ENCODE results near the gene CHD2. TPM values are rescaled to one million over a fixed set of nuclear protein-coding genes. Genes with fewer than 3 reads are reported as not detected.

Gene CHD2
- total and polyA plus RNA-seq, 3 experiments from 2014 or later: 80.3 to 109 (median 99.0) TPM

DNA sequence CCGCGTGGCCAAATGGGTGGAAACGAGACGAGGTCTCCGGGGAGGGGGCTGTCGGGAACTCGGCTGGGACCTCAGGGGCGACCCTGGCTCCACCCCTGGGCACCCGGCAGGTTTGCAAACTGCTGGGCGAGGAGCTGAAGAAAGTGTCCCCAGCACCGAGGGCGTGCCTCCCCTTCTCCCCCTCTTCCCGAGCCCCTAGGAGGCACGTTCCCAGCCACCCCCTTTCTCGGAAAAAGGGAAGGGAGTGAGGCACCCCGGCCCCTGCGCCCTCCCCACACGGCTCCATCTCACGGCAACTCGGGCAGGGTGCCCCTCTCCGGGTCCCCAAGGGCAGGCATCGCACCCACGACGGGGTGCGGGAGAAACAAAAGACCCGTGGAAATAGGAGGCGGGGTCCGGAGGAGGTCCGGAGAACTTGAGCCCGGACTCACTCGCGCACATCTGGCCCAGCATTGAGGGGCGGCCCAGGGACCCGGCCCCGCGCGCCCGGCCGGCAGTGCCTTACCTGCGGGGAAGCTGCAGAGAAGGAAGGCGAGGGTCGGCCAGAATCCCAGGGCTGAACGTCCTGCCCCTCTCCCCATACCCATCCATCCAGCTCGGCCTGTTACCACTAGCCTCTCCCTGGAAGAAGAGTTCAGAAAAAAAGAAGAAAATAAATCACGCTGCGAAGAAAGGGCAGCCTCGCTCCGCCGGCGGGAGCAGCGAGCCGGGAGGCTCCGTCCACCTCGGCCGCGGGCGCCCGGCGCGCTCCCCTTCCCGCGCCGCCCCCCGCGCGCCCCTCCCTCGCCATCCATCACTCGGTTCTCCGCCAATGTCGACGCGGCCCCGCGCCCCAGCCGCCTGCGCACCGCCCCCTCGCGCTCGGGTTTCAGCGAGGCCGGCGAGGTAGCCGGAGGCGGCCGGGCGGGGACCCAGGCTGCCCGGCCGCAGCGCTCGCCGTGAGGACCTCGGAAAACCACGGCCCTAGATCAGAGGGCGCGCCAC lies 172.6 kb downstream of the CHD2 start:
- H3K36me3 ChIP-seq (ENCODE audit: insufficient read depth, low read length): no peaks in the 10 kb centered on the region
- Mint-ChIP-seq H3K4me1 (peaks cover 15 to 24% (median 23%) of the 10 kb centered on the region in 3 donors), H3K36me3 (no peaks in the 10 kb centered on the region), H3K27me3 (peaks cover 38 to 68% of the 10 kb centered on the region in 2 donors), H3K9me3 (no peaks in the 10 kb centered on the region), H3K27ac (peak overlapping the region in 3 of 8 donors; percentile 9 to 91 (median 48)), H3K4me3 (peak overlapping the region; percentile 53 to 87 (median 76))
- CTCF ChIA-PET: interaction anchor here (1.5 to 2.2 kb wide), 3 partner anchors 15 to 42 kb away, joined by 3 to 7 read pairs (median 5); partner anchors contain the start of gene RGMA
- POLR2A ChIA-PET: no interaction called here
- no peak for DNase-seq
- peaks cover 8% of the 10 kb centered on the region for H3K4me1 ChIP-seq (ENCODE audit: insufficient read depth, low read length)
- H3K27ac ChIP-seq (ENCODE audit: low read depth, low read length): no peak overlapping the region
- H3K9me3 ChIP-seq (ENCODE audit: low read length): no peaks in the 10 kb centered on the region
- peaks cover 19% of the 10 kb centered on the region for H3K27me3 ChIP-seq (ENCODE audit: insufficient read depth, low read length, poor library complexity, severe bottlenecking)
- no peak overlapping the region for H3K4me3 ChIP-seq (ENCODE audit: low read length)

- Mint-ChIP-seq H3K4me3 (peak overlapping the region; percentile 66 to 91 (median 86)), H3K27ac (peak overlapping the region in 5 of 8 donors; percentile 48 to 92 (median 72)), H3K4me1 (peaks cover 15 to 24% (median 23%) of the 10 kb centered on the region in 3 donors), H3K9me3 (no peaks in the 10 kb centered on the region), H3K27me3 (peaks cover 41 to 74% of the 10 kb centered on the region in 2 donors), H3K36me3 (no peaks in the 10 kb centered on the region)
- H3K9me3 ChIP-seq (ENCODE audit: low read length): no peaks in the 10 kb centered on the region
- CTCF ChIA-PET: interaction anchor here (1.8 to 2.2 kb wide), 2 partner anchors 15 to 43 kb away, joined by 5 to 7 read pairs; partner anchors contain the start of gene RGMA
- no peak overlapping the region for H3K4me3 ChIP-seq (ENCODE audit: low read length)
- POLR2A ChIA-PET: no interaction called here
- no peaks in the 10 kb centered on the region for H3K36me3 ChIP-seq (ENCODE audit: insufficient read depth, low read length)
- DNase-seq: peak in 1 of 5 donors; percentile 30
- no peak overlapping the region for H3K27ac ChIP-seq (ENCODE audit: low read depth, low read length)
- H3K4me1 ChIP-seq (ENCODE audit: insufficient read depth, low read length): peaks cover 8% of the 10 kb centered on the region
- H3K27me3 ChIP-seq (ENCODE audit: insufficient read depth, low read length, poor library complexity, severe bottlenecking): peaks cover 19% of the 10 kb centered on the region
Observed at GRCh38 chr15:93073465-93073952, 173.4 kb downstream of the CHD2 start.

- Mint-ChIP-seq H3K27me3 (peaks cover 43 to 83% of the 10 kb centered on the region in 2 donors), H3K36me3 (no peaks in the 10 kb centered on the region), H3K27ac (no peak overlapping the region), H3K9me3 (no peaks in the 10 kb centered on the region), H3K4me3 (peak overlapping the region in 2 of 7 donors; percentile 9 to 91), H3K4me1 (peaks cover 15 to 24% (median 23%) of the 10 kb centered on the region in 3 donors)
- peaks cover 8% of the 10 kb centered on the region for H3K4me1 ChIP-seq (ENCODE audit: insufficient read depth, low read length)
- H3K27ac ChIP-seq (ENCODE audit: low read depth, low read length): no peak overlapping the region
- H3K9me3 ChIP-seq (ENCODE audit: low read length): no peaks in the 10 kb centered on the region
- POLR2A ChIA-PET: no interaction called here
- no peak overlapping the region for H3K4me3 ChIP-seq (ENCODE audit: low read length)
- H3K27me3 ChIP-seq (ENCODE audit: insufficient read depth, low read length, poor library complexity, severe bottlenecking): peaks cover 19% of the 10 kb centered on the region
- no peaks in the 10 kb centered on the region for H3K36me3 ChIP-seq (ENCODE audit: insufficient read depth, low read length)
- no peak for DNase-seq
- CTCF ChIA-PET: interaction anchor here (1.8 kb wide), 1 partner anchor 14 kb away, joined by 5 read pairs; the partner anchor contains the start of gene RGMA
Observed at GRCh38 chr15:93074599-93074998, 174.5 kb downstream of the CHD2 start.

- DNase-seq: no peak
- peaks cover 46 to 88% of the 10 kb centered on the region in 2 donors for H3K27me3 Mint-ChIP-seq
- peaks cover 0 to 1% (median 0%) of the 10 kb centered on the region in 5 donors for H3K9me3 Mint-ChIP-seq
- Histone ChIP-seq H3K4me1 (ENCODE audit: insufficient read depth, low read length) (peaks cover 8% of the 10 kb centered on the region), H3K27me3 (ENCODE audit: insufficient read depth, low read length, poor library complexity, severe bottlenecking) (peaks cover 18% of the 10 kb centered on the region), H3K27ac (ENCODE audit: low read depth, low read length) (no peak overlapping the region), H3K36me3 (ENCODE audit: insufficient read depth, low read length) (no peaks in the 10 kb centered on the region), H3K9me3 (ENCODE audit: low read length) (no peaks in the 10 kb centered on the region), H3K4me3 (ENCODE audit: low read length) (no peak overlapping the region)
- no peak overlapping the region for H3K4me3 Mint-ChIP-seq
- H3K27ac Mint-ChIP-seq: no peak overlapping the region
- POLR2A ChIA-PET: no interaction called here
- peaks cover 15 to 24% (median 23%) of the 10 kb centered on the region in 3 donors for H3K4me1 Mint-ChIP-seq
- no peaks in the 10 kb centered on the region for H3K36me3 Mint-ChIP-seq
- CTCF ChIA-PET: interaction anchor here (1.4 kb wide), 1 partner anchor 12 kb away, joined by 8 read pairs; the partner anchor contains the start of gene RGMA
Observed at GRCh38 chr15:93076217-93076616, 176.1 kb downstream of the CHD2 start.

DNA sequence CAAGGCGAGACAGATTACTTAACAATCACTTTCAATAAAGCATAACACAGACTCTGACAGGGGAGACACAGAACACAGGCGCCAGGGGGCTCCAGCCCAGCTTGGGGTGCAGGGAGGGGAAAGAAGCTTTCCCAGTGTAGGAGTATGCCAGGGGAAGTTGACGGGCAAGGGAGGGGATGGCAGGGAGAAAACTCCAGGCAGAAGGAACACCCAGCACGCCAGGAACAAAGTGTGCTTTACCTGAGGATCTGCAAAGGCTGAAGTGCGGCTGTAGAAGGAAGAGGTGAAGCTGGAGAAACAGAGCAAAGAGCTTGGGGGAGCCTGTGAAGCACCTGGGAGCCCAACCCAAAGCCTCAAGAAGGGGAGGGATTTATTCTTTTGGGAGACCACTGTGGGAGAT lies 176.8 kb downstream of the CHD2 start:
- Mint-ChIP-seq H3K9me3 (peaks cover 0 to 1% (median 0%) of the 10 kb centered on the region in 5 donors), H3K4me1 (peaks cover 13 to 22% (median 20%) of the 10 kb centered on the region in 3 donors), H3K27me3 (peaks cover 46 to 87% of the 10 kb centered on the region in 2 donors), H3K4me3 (no peak overlapping the region), H3K27ac (no peak overlapping the region), H3K36me3 (no peaks in the 10 kb centered on the region)
- peaks cover 11% of the 10 kb centered on the region for H3K27me3 ChIP-seq (ENCODE audit: insufficient read depth, low read length, poor library complexity, severe bottlenecking)
- peaks cover 7% of the 10 kb centered on the region for H3K4me1 ChIP-seq (ENCODE audit: insufficient read depth, low read length)
- ChIA-PET POLR2A (no interaction called here), CTCF (interaction anchor here (3.2 kb wide), 1 partner anchor 11 kb away, joined by 12 read pairs; the partner anchor contains the start of gene RGMA)
- DNase-seq: no peak
- H3K9me3 ChIP-seq (ENCODE audit: low read length): no peaks in the 10 kb centered on the region
- H3K36me3 ChIP-seq (ENCODE audit: insufficient read depth, low read length): no peaks in the 10 kb centered on the region
- H3K4me3 ChIP-seq (ENCODE audit: low read length): no peak overlapping the region
- no peak overlapping the region for H3K27ac ChIP-seq (ENCODE audit: low read depth, low read length)

Other genes starting within 250 kb of the CHD2 start
- gene FAM174B, start 244.5 kb upstream of the CHD2 start, total RNA-seq: 1 to 10 TPM; 3.9 TPM
- gene FAM174B, start 244.5 kb upstream of the CHD2 start, polyA plus RNA-seq: 0.82 TPM
- under 1 TPM; 0.20 TPM for gene RGMA, start 188.9 kb downstream of the CHD2 start, total RNA-seq
- gene RGMA, start 188.9 kb downstream of the CHD2 start, polyA plus RNA-seq: not detected